SU-DHL-6 (cell line): ENCODE measurements around the gene TOR4A.

ENCODE experiments used
- H2AFZ ChIP-seq: fragments of 200-600 bp; sonication (generic); 2 replicates; pipeline ENCODE4 v1.6.1; 2014; ENCODE audit warnings: low read depth, mild to moderate bottlenecking, moderate library complexity, mixed read lengths, antibody characterized with exemption, low read length; ENCODE audit not compliant: severe bottlenecking
- H3F3A ChIP-seq: fragments of 200-600 bp; shearing (Covaris generic); 2 replicates; pipeline ENCODE4 v1.6.0; 2016; ENCODE audit warnings: antibody characterized with exemption, mild to moderate bottlenecking; ENCODE audit not compliant: insufficient read depth
- H3K27ac ChIP-seq: fragments of 200-600 bp; sonication (generic); 2 replicates; pipeline ENCODE4 v1.5.1; 2016; ENCODE audit warnings: low read depth, mild to moderate bottlenecking, low read length, moderate library complexity, mixed read lengths
- H3K27me3 ChIP-seq: fragments of 200-600 bp; sonication (generic), shearing (Covaris generic); 2 replicates; pipeline ENCODE4 v1.6.0; 2014; ENCODE audit warnings: mild to moderate bottlenecking, low read length
- H3K36me3 ChIP-seq: fragments of 200-600 bp; sonication (generic); 2 replicates; pipeline ENCODE4 v1.6.1; 2014; ENCODE audit warnings: mild to moderate bottlenecking, low read length, mixed read lengths
- H3K4me2 ChIP-seq: fragments of 300-600, 200-600 bp; shearing (Covaris generic), sonication (generic); 2 replicates; pipeline ENCODE4 v1.6.0; 2014; ENCODE audit warnings: low read length, low read depth, mild to moderate bottlenecking; ENCODE audit not compliant: poor library complexity, severe bottlenecking
- H3K4me3 ChIP-seq: fragments of 200-600 bp; sonication (generic); 2 replicates; pipeline ENCODE4 v1.5.1; 2014; ENCODE audit warnings: antibody characterized with exemption, low read length, mild to moderate bottlenecking, mixed read lengths; ENCODE audit not compliant: insufficient read depth, poor library complexity, severe bottlenecking
- H3K79me2 ChIP-seq: fragments of 200-600 bp; sonication (generic); 2 replicates; pipeline ENCODE4 v1.6.1; 2014; ENCODE audit warnings: mild to moderate bottlenecking, low read length, moderate library complexity; ENCODE audit not compliant: insufficient read depth
- H3K9ac ChIP-seq: fragments of 200-600 bp; sonication (generic); 2 replicates; pipeline ENCODE4 v1.7.0; 2014; ENCODE audit warnings: mild to moderate bottlenecking, low read length
- H3K9me2 ChIP-seq: fragments of 200-600 bp; sonication (generic); replicated peaks from 2 replicates; pipeline ENCODE4 v1.6.1; 2014; ENCODE audit warnings: low read length; ENCODE audit not compliant: insufficient read depth
- H3K9me3 ChIP-seq: fragments of 200-600 bp; sonication (generic); 2 replicates; pipeline ENCODE4 v1.6.1; 2014; ENCODE audit warnings: low read length, mixed read lengths; ENCODE audit not compliant: insufficient read depth
- H4K20me1 ChIP-seq: fragments of 200-600 bp; sonication (generic); 2 replicates; pipeline ENCODE4 v1.6.1; 2014; ENCODE audit warnings: low read depth, mild to moderate bottlenecking, antibody characterized with exemption, low read length, moderate library complexity, mixed read lengths
- EZH2phosphoT487 ChIP-seq: fragments of 200-600 bp; sonication (generic), shearing (Covaris generic); conservative IDR thresholded peaks from 2 replicates; pipeline ENCODE4 v1.6.1; 2018; ENCODE audit warnings: mild to moderate bottlenecking, antibody characterized with exemption, low read length, moderate library complexity, mixed read lengths
- TF ChIP-seq, protein P1 (sequence below): fragments of 200-600 bp; sonication (generic); IDR thresholded peaks from one replicate; pipeline ENCODE4 v1.5.1; 2017; ENCODE audit warnings: antibody characterized with exemption, mild to moderate bottlenecking, low read length, moderate library complexity; ENCODE audit not compliant: insufficient read depth, poor library complexity, severe bottlenecking

The TOR4A gene

DNA sequence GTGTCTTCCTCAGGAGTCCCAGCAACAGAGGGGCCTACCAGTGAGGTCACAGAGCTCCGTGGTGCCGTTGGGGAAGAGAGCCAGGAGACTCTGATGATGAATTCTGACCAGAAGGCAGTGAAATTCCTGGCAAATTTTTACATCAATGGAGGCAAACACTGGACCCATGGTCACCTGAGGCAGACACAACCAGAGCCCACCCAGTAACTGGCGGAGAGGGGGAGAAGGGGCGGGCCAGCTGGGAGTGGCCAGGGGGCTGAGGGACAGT is 26.4 kb upstream of the TOR4A start, which contains the start of gene STPG3:
STPG3 (plus strand) TSS at position 93 of the 268 bp plus-strand sequence; CDS start at position 94, 1 bp downstream.
- H3K9me2 ChIP-seq: no peaks in the 10 kb centered on the region
- no peaks in the 10 kb centered on the region for H3K9me3 ChIP-seq
- no peaks in the 10 kb centered on the region for H4K20me1 ChIP-seq
- no peak within 1 kb of the TSS for H3K27ac ChIP-seq
- H3K36me3 ChIP-seq: no peaks in the 10 kb centered on the region
- no peaks in the 10 kb centered on the region for H3K27me3 ChIP-seq
- TF ChIP-seq EZH2phosphoT487: no peak
- TF ChIP-seq, protein P1, sequence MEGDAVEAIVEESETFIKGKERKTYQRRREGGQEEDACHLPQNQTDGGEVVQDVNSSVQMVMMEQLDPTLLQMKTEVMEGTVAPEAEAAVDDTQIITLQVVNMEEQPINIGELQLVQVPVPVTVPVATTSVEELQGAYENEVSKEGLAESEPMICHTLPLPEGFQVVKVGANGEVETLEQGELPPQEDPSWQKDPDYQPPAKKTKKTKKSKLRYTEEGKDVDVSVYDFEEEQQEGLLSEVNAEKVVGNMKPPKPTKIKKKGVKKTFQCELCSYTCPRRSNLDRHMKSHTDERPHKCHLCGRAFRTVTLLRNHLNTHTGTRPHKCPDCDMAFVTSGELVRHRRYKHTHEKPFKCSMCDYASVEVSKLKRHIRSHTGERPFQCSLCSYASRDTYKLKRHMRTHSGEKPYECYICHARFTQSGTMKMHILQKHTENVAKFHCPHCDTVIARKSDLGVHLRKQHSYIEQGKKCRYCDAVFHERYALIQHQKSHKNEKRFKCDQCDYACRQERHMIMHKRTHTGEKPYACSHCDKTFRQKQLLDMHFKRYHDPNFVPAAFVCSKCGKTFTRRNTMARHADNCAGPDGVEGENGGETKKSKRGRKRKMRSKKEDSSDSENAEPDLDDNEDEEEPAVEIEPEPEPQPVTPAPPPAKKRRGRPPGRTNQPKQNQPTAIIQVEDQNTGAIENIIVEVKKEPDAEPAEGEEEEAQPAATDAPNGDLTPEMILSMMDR: no peak
- H3K9ac ChIP-seq: no peak within 1 kb of the TSS
- no peaks in the 10 kb centered on the region for H3F3A ChIP-seq
- H3K4me2 ChIP-seq: no peak within 1 kb of the TSS
- no peak within 1 kb of the TSS for H3K4me3 ChIP-seq
- peaks cover 8% of the 10 kb centered on the region for H3K79me2 ChIP-seq
- no peak within 1 kb of the TSS for H2AFZ ChIP-seq

DNA sequence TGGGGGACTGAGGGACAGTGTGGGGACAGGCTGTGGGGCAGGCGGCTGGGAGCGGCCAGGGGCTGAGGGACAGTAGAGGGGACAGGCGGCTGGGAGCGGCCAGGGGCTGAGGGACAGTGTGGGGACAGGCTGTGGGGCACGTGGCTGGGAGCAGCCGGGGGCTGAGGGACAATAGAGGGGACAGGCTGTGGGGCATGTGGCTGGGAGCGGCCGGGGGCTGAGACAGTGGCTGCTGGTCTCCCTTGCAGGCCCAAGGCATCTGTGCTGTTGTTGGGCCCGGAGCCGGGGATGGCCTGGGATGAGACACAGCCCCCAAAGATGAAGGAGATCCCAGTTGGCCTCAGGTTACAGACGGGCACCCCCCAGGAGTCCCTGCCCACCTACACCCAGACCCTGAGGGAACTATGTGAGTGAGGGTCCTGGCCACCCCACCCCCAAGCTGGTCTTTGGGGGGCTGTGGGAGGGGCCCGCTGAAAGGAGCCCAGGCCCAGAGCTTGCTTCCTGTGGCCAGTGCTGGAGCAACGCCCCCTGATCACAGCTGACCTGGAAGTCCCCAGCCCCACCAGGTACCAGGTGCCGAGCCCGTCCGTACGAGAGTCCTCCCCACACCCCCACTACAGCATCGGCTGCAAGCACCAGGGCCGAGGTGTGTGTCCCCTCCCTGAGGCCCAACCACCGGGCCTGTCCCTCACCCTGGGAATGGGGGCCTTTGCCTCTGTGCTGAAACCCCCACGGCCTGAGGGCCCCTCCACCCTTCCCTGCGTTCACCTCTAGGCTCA is 25.8 kb upstream of the TOR4A start:
- no peak overlapping the region for H3K9ac ChIP-seq

DNA sequence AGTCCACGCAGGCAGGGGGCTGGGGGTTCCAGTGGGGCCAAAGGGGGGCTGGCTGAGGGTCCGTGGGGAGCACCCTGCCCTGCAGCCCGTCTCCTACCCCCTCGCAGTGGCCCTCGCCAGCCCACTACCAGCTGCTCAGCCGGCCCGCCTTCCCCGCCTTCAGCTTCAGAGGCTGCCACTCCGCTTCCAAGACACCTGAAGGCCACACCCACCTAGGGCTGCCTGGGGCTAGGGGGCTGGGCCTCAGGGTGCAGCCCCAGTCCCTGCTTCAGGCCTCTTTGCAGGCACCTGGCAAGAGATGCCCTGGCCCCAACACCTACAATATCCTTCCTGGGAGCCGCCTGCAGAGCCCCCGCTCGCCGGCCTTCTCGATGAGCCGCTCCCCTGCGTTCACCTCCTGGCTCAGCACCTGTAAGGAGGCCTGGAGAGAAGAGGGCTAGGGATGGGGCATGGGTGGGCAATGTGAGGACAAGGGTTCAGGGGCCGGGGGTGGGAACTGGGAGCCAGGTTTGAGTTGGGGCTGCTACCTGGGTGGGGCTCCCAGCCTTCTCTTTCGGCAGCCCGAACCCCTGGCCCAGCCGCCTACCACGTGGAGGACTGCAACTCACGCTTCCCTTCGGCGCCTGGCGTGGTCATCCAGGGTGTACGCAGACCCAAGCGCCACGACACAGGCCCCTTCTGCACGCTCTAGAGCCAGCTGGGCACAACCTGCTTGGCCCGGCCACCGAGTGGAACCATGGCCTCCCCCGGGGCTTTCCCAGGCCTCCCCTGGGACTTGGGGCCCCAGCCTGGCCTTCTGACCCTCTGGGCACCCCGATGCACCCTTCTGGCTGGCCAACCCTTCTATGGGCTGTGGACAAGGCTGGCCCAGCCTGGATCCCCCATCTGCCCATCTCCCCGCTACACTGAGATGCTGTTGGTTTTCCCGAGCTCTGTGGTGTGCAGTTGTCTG is 24.7 kb upstream of the TOR4A start:
- no peak overlapping the region for H3K9ac ChIP-seq
- no peak overlapping the region for H3K4me2 ChIP-seq
- TF ChIP-seq EZH2phosphoT487: no peak
- TF ChIP-seq, protein P1: no peak

More for the DNA sequence above, 25.8 kb upstream of the TOR4A start:
- Histone ChIP-seq H3K79me2 (peaks cover 14% of the 10 kb centered on the region), H4K20me1 (no peaks in the 10 kb centered on the region), H3K9me3 (no peaks in the 10 kb centered on the region), H3F3A (no peaks in the 10 kb centered on the region), H3K4me2 (no peak overlapping the region), H3K4me3 (no peak overlapping the region), H2AFZ (no peak overlapping the region), H3K27me3 (no peaks in the 10 kb centered on the region), H3K36me3 (no peaks in the 10 kb centered on the region), H3K27ac (no peak overlapping the region), H3K9me2 (no peaks in the 10 kb centered on the region)
- no peak for TF ChIP-seq EZH2phosphoT487
- TF ChIP-seq, protein P1: no peak

More for the DNA sequence above, 24.7 kb upstream of the TOR4A start:
- H4K20me1 ChIP-seq: no peaks in the 10 kb centered on the region
- no peak overlapping the region for H3K27ac ChIP-seq
- H3K9me3 ChIP-seq: no peaks in the 10 kb centered on the region
- H3K9me2 ChIP-seq: no peaks in the 10 kb centered on the region
- H3F3A ChIP-seq: no peaks in the 10 kb centered on the region
- peaks cover 15% of the 10 kb centered on the region for H3K79me2 ChIP-seq
- no peaks in the 10 kb centered on the region for H3K27me3 ChIP-seq
- no peak overlapping the region for H2AFZ ChIP-seq
- H3K36me3 ChIP-seq: no peaks in the 10 kb centered on the region
- no peak overlapping the region for H3K4me3 ChIP-seq
